CD4-positive, alpha-beta T cell treated with Interferon gamma for 1 hour (primary cell): Measurements from ENCODE around the gene PGRMC1.
"Not testable (repeated sequence)": the region's sequence is repeated elsewhere in the genome, so short reads cannot be mapped to it uniquely, and the experiment has no call there.

Source experiments
- DNase-seq: peaks from one replicate; pipeline ENCODE4 v3.0.0-alpha.2; 2020

Gene PGRMC1

GRCh38 chrX:119236623-119237561 is 807 bp downstream of the PGRMC1 start:
- DNase-seq, result peak; percentile 11

DNA sequence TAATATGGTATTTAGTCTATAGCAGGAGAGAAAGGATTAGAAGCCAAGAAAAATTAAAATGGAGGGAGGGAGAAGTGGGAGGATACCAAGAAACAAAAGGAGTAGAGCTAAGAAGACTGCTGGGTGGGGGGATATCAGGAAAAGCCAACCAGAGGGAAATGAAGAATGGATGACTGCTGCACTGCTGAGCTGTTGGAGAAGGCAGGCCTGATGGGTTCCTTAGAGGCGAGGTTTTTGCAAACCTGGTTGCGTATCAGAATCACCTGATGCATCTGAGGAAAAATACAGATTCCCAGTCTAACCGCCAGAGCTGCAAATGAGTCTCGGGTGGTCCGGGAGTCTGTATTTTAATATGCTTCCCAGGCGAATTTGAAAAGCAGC is 1.5 kb downstream of the PGRMC1 start:
- DNase-seq, result no peak

DNA sequence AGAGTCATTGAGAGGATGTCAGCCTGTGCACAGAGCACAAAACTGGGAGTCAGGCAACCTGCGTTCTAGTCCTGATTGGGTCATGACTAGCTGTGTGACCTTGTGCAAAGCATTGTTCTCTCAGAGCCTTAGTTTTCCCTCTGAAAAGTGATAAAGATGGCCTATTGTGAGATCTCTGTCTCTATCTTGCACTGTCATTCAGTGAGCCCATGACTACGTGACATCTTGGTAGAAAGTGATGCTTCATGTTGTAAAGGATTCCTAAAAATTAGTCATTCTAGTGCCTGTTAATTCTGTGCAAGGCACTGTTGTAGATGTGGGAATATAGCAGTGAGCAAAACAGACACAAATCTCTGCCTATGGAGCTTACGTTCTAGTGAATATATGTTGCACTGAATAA is 2.5 kb downstream of the PGRMC1 start:
- DNase-seq, result no peak

DNA sequence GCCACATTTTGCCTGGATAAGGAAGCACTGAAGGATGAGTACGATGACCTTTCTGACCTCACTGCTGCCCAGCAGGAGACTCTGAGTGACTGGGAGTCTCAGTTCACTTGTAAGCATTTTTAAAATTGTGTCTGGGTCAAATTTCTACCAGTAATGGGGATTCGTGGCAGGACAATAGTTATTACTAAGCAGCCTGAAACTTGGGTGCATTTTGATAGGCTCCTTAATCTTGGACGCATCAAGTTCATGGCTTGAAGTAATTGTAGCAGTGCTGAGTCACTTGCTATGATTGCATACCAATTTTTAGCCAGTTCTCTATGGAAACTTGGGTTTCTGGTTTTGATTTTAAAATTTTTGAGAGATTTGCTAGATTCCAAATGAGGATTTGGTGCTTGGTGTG is 4.3 kb downstream of the PGRMC1 start:
- DNase-seq, result no peak

- no peak for DNase-seq
These were observed 11.6 kb downstream of the PGRMC1 start for GRCh38 chrX:119247702-119248101.

DNA sequence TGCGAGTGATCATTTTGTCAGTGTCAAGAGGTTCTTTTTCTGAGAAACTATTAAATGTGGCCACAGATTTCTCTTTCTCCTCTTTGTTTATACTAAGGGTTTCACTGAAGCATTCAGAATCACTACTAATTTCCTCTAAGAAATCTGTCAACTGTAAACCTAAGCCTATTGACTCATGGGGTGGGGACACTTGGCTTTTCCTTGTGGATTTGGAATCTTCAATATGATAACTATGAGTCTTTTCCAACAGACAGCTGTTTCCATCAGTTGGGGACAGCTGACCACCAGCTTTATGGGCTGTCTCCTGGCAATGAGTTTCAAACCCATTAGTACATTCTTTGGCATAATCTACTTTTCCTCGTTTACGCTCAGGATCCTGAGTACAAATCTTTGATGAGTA is 13.8 kb downstream of the PGRMC1 start:
- no peak for DNase-seq

DNA sequence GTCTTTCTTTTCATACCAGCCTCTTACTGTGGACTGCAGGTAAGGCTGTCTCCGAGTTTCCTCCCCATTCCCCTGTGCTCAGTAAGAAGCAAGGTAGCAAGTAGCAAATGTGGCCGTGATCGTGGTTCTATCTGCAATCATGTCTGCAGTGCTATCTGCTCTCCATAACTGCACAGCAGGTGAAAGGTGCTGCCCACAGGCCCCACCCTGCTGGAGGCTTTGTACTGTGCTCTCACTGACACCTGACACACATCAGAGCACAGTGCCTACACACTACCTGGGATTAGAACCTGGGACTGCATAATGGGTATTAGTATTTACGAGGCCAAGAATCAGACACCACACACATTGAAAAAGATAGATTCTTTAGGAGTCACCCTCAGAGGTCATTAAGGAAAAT is 15.3 kb downstream of the PGRMC1 start:
- no peak for DNase-seq

DNA sequence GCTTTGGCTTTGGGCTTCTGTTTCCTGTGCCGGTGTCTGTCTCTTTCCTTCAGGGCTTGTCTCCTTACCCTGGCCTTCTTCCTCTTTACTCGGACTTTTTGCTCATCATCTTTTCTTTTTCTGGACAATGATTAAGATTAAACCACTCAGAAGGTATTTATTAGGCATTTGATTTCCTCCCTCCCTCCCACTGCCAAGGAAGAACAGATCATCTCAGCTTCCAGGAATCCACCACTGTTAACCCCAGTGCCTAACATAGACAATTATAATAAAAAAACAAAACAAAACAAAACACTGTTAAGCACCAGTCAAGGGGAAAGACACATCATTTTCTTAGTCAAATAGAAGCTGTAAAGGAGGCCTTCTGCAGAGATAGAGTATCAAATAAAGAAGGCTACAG is 16.6 kb downstream of the PGRMC1 start:
- no peak for DNase-seq

DNA sequence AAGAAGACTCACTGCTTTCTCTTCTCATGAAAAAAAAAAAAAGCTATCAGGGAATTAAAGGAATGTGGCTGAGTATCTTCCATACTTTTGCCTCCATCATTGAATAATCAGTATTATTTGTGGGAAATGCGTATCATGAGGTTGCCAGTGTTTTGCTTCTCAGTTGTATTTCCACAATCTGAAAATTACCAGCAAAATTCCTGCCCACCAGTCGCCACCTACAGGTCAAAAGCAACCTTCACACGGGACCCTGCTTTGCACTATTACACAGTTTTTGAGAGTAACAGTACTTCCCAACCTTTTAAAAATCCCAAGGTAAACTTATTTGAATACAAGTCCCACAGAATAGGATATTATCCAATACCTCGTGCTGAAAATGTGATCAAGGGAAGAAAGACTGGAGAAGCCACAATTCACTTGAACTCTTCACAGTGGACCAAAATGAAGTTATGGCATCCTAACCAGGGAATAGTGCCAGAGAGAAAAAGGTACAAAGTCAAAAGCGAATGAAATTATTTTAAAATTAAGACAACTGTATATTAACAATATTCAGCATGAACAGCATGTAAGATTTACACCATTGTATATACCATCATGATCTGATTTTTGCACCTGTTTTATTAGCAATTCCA is 30.4 kb downstream of the PGRMC1 start:
- no peak for DNase-seq

- DNase-seq, result not testable (repeated sequence)
These were observed 31.0 kb downstream of the PGRMC1 start for GRCh38 chrX:119267115-119267514.

DNA sequence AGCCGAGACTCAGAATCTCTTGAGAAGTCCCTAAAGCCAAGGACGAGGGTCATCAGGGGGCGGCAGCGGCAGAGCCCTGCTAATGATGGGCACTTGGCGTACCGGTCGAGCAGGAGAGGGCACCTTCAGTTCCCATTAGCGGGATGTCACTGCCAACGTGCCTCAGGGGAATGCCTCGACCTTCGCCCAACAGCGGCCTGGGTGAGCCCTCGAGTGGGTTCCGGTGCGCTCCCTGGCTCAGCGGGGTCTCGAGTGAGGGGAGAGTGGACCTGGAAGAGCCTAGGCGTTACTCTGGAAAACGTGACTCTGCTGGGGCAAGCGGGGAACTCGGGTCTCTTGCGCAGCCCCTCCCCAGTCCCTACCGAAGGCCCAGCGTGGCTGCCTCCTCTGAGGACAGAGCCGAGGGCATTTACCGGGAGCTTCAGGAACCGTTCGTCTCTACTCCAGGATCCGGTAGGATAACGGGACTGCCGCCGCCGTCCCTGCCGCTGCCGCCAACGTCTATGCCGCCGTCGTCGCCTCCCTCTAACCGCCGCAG is 36.9 kb downstream of the PGRMC1 start:
- DNase-seq, result no peak

DNA sequence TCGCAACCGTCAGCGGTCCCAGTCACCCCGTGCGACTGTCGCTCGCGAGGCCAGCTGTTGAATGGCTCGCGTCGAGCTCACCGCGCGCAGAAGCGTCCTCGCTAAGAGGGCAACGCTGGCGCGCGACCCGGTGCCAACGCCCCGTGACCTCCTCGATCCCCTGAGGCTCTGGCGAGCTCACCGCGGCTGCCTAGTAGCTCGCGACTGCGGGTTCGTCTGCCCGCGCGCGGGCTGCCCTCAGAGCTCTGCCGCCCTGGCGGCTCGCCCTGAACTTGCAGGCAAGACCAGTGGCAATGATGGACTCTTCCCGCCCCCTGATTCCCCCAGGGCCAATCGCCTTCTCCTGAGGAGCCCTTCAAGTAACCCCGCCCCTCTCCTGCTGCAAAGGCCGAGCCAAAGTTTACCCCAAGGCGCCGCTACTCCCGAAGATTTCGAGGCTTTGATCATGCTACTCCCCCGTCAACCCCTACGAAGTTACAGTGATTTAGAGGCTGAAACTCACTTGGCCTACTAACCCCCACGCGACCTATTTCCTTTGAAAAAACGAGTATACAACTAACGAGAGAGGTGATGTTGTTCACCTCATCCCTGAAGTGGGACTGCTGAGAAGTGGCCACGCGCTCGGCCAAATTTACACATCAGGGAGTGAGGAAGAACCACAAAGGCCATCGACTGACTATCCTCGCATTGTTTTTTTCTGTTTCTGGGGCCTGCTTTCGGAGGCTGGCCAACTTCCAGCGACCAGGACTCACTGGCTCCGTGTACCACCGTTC is 37.5 kb downstream of the PGRMC1 start:
- peak; percentile 54 for DNase-seq

GRCh38 chrX:119282347-119282746 is 46.3 kb downstream of the PGRMC1 start:
- DNase-seq, result not testable (repeated sequence)

DNA sequence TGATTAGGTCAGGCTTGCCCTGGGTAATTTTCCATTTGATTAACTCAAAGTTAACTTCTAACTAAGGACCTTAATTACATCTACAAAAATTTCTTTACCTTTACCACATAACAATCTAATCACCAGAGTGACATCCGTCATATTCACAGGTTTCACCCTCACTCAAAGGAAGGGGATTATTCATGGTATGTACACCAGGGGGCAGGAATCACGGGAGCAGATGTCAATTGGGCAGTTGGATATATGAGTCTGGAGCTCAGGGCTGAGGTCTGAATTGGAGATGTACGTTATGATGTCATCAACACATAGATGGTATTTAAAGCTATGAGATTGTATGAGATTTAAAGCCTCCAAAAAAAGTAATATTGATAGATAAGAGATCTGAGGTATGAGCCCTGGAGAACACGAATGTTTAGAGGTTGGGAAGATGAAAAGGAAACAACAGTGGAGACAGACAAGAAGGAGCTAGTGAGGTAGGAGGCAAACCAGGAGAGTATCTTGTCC is 52.9 kb downstream of the PGRMC1 start:
- DNase-seq, result no peak

DNA sequence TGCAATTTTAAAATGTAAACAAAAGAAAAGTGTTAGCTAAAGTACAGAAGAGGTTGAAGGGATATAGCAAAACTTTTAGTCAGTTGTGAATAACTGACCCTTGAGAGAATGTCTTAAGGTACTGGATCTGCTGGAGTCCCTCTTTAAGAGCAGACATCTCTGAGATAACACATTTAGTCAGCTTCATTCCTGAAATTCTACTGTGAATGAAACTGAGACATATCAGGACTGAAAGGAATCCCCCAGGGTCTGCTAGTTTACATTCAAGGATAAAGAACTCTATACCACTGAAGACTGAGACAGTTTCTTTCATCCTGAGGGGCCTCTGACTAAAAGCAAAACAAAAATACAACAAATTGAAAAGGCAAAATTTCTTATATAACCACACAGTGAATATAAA is 54.4 kb downstream of the PGRMC1 start:
- DNase-seq, result no peak

DNA sequence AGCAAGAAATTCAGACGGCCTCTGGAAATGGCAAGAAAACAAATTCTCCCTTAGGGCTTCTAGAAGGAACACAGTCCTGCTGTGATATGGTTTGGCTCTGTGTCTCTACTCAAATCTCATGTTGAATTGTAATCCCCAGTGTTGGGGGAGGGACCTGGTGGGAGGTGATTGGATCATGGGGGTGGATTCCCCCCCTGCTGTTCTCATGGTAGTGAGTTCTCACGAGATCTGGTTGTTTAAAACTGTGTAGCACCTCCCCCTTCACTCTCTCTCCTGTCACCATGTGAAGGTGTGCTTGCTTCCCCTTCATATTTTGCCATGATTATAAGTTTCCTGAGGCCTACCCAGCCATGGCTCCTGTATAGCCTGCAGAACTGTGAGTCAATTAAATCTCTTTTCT is 55.2 kb downstream of the PGRMC1 start:
- not testable (repeated sequence) for DNase-seq

- no peak for DNase-seq
These were observed 56.4 kb downstream of the PGRMC1 start for GRCh38 chrX:119292445-119292844.
